Measurements from ENCODE around the gene CSTB.
"Not testable (repeated sequence)": the region's sequence is repeated elsewhere in the genome, so short reads cannot be mapped to it uniquely, and the experiment has no call there.

Gene CSTB

GRCh38 chr21:43775795-43776430 lies at the start of gene CSTB:
Gene CSTB, minus strand, starts transcription at chr21:43776308. Its CDS starts 39 bp downstream, at chr21:43776269.
- DNase-seq: peak; percentile 64 to 87

GRCh38 chr21:43825242-43825935 lies 49.3 kb upstream of the CSTB start:
- no peak for DNase-seq

GRCh38 chr21:43824333-43825241 lies 48.5 kb upstream of the CSTB start:
- no peak for DNase-seq

- not testable (repeated sequence) for DNase-seq
Measured at GRCh38 chr21:43822741-43823140, 46.6 kb upstream of the CSTB start.

- DNase-seq: not testable (repeated sequence)
Measured at GRCh38 chr21:43822166-43822565, 46.1 kb upstream of the CSTB start.

GRCh38 chr21:43820466-43820865 lies 44.4 kb upstream of the CSTB start:
- no peak for DNase-seq

- DNase-seq: no peak
Measured at GRCh38 chr21:43819511-43820405, 43.6 kb upstream of the CSTB start.

- DNase-seq: no peak
Measured at GRCh38 chr21:43818685-43819084, 42.6 kb upstream of the CSTB start.

GRCh38 chr21:43817157-43818086 lies 41.3 kb upstream of the CSTB start:
- DNase-seq: no peak

GRCh38 chr21:43816611-43817071 lies 40.5 kb upstream of the CSTB start:
- no peak for DNase-seq

- no peak for DNase-seq
Measured at GRCh38 chr21:43815991-43816390, 39.9 kb upstream of the CSTB start.

- no peak for DNase-seq
Measured at GRCh38 chr21:43815107-43815613, 39.1 kb upstream of the CSTB start.

GRCh38 chr21:43814215-43815106 lies 38.4 kb upstream of the CSTB start:
- DNase-seq: no peak

- DNase-seq: no peak
Measured at GRCh38 chr21:43813656-43813980, 37.5 kb upstream of the CSTB start.

GRCh38 chr21:43812957-43813655 lies 37.0 kb upstream of the CSTB start:
- DNase-seq: no peak

GRCh38 chr21:43812139-43812821 lies 36.2 kb upstream of the CSTB start:
- DNase-seq: no peak

GRCh38 chr21:43811262-43812105 lies 35.4 kb upstream of the CSTB start:
- DNase-seq: no peak
